Tibial nerve (tissue), 4 donors: ENCODE measurements around the gene KCNH3. TPM values are rescaled to one million over a fixed set of nuclear protein-coding genes. Genes with fewer than 3 reads are reported as not detected.
"Not testable (repeated sequence)": the region's sequence is repeated elsewhere in the genome, so short reads cannot be mapped to it uniquely, and the experiment has no call there.

Experiments used
- DNase-seq, 2 donors: peaks; one replicate each; pipeline ENCODE4 v3.0.0-alpha.2; 2019; ENCODE audit warnings: low spot score in 2 of 2
- H3K27ac ChIP-seq, 4 donors: fragments of 200-600 bp; sonication (generic) in 3 of 4; one replicate each; pipeline ENCODE4 v1.5.1; 2017 to 2019; ENCODE audit warnings: mild to moderate bottlenecking in 1 of 4
- H3K27me3 ChIP-seq, 2 donors: fragments of 200-600 bp; sonication (generic) in 1 of 2; one replicate each; pipeline versions ENCODE4 v1.5.1 to v1.6.0; 2017 to 2019
- H3K36me3 ChIP-seq, 3 donors: fragments of 200-600 bp; sonication (generic); one replicate each; pipeline ENCODE4 v1.5.1; 2018 to 2019
- H3K4me1 ChIP-seq, 4 donors: fragments of 200-600 bp; sonication (generic) in 3 of 4; one replicate each; pipeline ENCODE4 v1.5.1; 2017 to 2019
- H3K4me3 ChIP-seq, 4 donors: fragments of 200-600 bp; sonication (generic) in 3 of 4; one replicate each; pipeline ENCODE4 v1.5.1; 2017 to 2019; ENCODE audit warnings: mild to moderate bottlenecking in 1 of 4, moderate library complexity in 1 of 4
- H3K9me3 ChIP-seq, 4 donors: fragments of 200-600 bp; sonication (generic) in 3 of 4; one replicate each; pipeline ENCODE4 v1.5.1; 2017 to 2019
- EP300 ChIP-seq, 2 donors: sonication (generic); formaldehyde crosslinking; IDR thresholded peaks; one replicate each; pipeline ENCODE4 v1.6.1; 2017; ENCODE audit warnings: antibody characterized with exemption in 2 of 2, mild to moderate bottlenecking in 1 of 2
- POLR2A ChIP-seq, 2 donors: fragments of 450-650 bp; IDR thresholded peaks; one replicate each; pipeline ENCODE4 v1.6.1; 2017; ENCODE audit warnings: antibody characterized with exemption in 2 of 2, mild to moderate bottlenecking in 2 of 2, moderate library complexity in 2 of 2
- WGBS, 2 donors: methylation state at CpG; one replicate each; pipeline ENCODE4 v1.1.5; 2018; 5-methylcytosine and 5-hydroxymethylcytosine counted together
- total RNA-seq, 4 donors: library from RNA; depleted of rRNA; stranded (reverse); fragments of >200 nt; gene quantifications; one replicate each; pipeline ENCODE4 v1.1.0, GENCODE V29; 2016
- TF ChIP-seq, protein P1 (sequence below), 5 experiments: fragments of 200-600 bp in 3 of 5; fragments of 450-650 bp in 2 of 5; sonication (generic) in 3 of 5; IDR thresholded peaks; one replicate each; pipeline ENCODE4 v1.5.1; 2016 to 2019; ENCODE audit warnings: antibody characterized with exemption in 5 of 5, mild to moderate bottlenecking in 3 of 5, moderate library complexity in 2 of 5

KCNH3 gene
- total RNA-seq, 4 donors from 2014 or later, result 0.21 to 0.30 TPM; not detected in 2

DNA sequence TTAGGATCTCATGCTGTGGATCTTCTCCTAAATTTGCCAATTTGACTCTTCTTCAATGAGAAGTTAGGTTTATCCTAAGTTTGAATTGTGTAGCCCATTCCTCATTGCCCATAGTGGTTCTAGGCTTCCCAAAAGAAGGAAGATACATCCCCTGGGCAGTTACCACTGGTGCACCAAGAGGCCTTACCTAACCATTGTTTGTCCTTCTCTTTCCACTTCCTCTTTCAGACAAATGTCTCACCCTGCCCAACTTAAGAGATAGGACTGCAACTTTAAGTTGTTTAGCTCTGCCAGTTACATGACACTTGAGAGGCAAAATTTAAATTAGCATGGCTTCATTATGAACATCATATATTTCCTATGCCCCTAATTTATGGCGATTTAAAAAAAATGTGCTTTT is 9.4 kb upstream of the KCNH3 start:
- 96 to 98% methylated on average over 1 of the region's 1 CpG for WGBS, 2 donors
- Histone ChIP-seq H3K4me3 (no peak overlapping the region), H3K4me1 (no peaks in the 10 kb centered on the region), H3K9me3 (no peaks in the 10 kb centered on the region), H3K27me3 (no peaks in the 10 kb centered on the region), H3K27ac (no peak overlapping the region), H3K36me3 (peaks cover 0 to 34% (median 8%) of the 10 kb centered on the region in 3 donors)
- no peak for DNase-seq
- TF ChIP-seq POLR2A (IDR thresholded peaks at IDR 0.05), result no peak
- TF ChIP-seq, protein P1, sequence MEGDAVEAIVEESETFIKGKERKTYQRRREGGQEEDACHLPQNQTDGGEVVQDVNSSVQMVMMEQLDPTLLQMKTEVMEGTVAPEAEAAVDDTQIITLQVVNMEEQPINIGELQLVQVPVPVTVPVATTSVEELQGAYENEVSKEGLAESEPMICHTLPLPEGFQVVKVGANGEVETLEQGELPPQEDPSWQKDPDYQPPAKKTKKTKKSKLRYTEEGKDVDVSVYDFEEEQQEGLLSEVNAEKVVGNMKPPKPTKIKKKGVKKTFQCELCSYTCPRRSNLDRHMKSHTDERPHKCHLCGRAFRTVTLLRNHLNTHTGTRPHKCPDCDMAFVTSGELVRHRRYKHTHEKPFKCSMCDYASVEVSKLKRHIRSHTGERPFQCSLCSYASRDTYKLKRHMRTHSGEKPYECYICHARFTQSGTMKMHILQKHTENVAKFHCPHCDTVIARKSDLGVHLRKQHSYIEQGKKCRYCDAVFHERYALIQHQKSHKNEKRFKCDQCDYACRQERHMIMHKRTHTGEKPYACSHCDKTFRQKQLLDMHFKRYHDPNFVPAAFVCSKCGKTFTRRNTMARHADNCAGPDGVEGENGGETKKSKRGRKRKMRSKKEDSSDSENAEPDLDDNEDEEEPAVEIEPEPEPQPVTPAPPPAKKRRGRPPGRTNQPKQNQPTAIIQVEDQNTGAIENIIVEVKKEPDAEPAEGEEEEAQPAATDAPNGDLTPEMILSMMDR (IDR thresholded peaks at IDR 0.05), result no peak
- TF ChIP-seq EP300 (IDR thresholded peaks at IDR 0.05), result no peak

DNA sequence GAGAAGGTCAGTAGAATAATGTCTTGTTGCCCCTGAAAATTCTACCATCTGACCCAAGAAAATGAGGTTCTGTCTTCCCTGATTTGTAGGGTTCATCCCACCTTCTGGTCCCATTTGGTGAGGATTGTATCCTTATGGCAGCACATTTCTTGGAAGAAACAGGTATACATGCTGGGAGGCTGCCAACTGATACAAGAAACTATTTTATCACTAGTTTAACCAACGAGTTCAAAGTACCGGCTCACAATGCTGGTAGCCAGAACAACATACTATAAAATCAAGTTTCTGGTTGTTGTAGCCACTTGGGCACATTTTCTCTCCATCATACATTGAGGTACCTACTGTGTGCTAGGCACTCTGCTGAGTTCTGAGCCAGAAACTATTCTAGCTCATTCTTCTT is 7.1 kb upstream of the KCNH3 start:
- TF ChIP-seq POLR2A (IDR thresholded peaks at IDR 0.05) (no peak), EP300 (IDR thresholded peaks at IDR 0.05) (no peak)
- TF ChIP-seq, protein P1 (IDR thresholded peaks at IDR 0.05), result no peak
- DNase-seq, result no peak
- Histone ChIP-seq H3K4me3 (no peak overlapping the region), H3K27me3 (peaks cover under 1 to 9% of the 10 kb centered on the region in 2 donors), H3K4me1 (peaks cover 0 to 2% (median 0%) of the 10 kb centered on the region in 4 donors), H3K36me3 (peaks cover 0 to 11% (median 0%) of the 10 kb centered on the region in 3 donors), H3K9me3 (no peaks in the 10 kb centered on the region), H3K27ac (no peak overlapping the region)
- 69 to 74% methylated on average over 2 of the region's 2 CpGs for WGBS, 2 donors

GRCh38 chr12:49533331-49533730 is 5.5 kb upstream of the KCNH3 start:
- DNase-seq, result no peak
- Histone ChIP-seq H3K4me1 (peaks cover 0 to 16% (median 8%) of the 10 kb centered on the region in 4 donors), H3K36me3 (no peaks in the 10 kb centered on the region), H3K4me3 (no peak overlapping the region), H3K27me3 (peaks cover 2 to 25% of the 10 kb centered on the region in 2 donors), H3K9me3 (no peaks in the 10 kb centered on the region), H3K27ac (no peak overlapping the region)
- WGBS, 2 donors, result 87 to 89% methylated on average over 10 of the region's 10 CpGs
- TF ChIP-seq, protein P1 (IDR thresholded peaks at IDR 0.05), result no peak

DNA sequence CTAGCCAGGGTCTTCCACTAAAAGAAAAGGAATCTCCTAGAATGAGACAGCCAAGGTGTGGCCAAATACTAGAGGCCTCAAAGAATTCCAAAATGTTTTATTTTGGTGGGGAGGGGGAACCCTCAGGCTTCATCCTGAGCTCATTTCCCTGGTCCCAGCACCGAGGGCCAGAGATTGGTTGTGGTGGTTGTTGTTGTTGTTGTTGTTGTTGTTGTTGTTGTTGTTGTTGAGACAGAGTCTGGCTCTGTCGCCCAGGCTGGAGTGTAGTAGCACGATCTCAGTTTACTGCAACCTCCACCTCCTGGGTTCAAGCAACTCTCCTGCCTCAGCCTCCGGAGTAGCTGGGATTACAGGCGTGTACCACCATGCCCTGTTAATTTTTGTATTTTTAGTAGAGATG is 4.7 kb upstream of the KCNH3 start:
- H3K4me3 ChIP-seq, H3K27ac ChIP-seq, H3K36me3 ChIP-seq, DNase-seq, H3K9me3 ChIP-seq: not testable (repeated sequence)
- Histone ChIP-seq H3K27me3 (peaks cover 2 to 30% of the 10 kb centered on the region in 2 donors), H3K4me1 (peaks cover 0 to 22% (median 13%) of the 10 kb centered on the region in 4 donors)
- 91 to 96% methylated on average over 5 of the region's 5 CpGs for WGBS, 2 donors

DNA sequence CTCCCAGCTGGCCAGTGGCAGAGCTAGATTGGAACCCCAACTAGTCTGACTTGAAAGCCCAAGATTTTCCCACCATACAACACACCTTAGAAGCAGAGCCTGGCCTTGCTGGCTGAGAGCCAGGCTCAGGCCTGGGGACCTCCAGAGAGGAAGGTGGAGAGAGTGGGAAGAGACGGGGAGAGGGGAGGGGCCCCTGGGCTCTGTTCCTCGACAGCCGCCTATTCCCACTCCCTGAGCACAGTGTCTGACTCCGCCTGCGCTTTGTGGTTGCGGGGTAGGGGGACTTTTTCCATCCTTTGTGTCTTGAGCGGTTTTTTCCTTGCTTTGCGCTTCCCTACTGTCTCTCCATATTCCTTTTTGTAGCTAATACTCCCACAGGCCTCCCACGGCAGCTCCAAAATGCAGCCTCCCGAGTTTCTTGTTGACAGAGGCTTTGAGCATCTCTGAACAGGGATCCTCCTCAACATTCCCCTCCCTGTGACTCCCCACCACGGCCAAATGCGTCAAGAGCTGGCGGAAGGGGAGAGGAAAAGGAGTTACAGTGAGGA is 4.0 kb upstream of the KCNH3 start:
- Histone ChIP-seq H3K36me3 (no peaks in the 10 kb centered on the region), H3K27ac (no peak overlapping the region), H3K4me3 (no peak overlapping the region), H3K9me3 (no peaks in the 10 kb centered on the region), H3K27me3 (peaks cover 2 to 37% of the 10 kb centered on the region in 2 donors), H3K4me1 (peaks cover 0 to 29% (median 13%) of the 10 kb centered on the region in 4 donors)
- DNase-seq, result no peak
- no peak for TF ChIP-seq EP300 (IDR thresholded peaks at IDR 0.05)
- TF ChIP-seq, protein P1 (IDR thresholded peaks at IDR 0.05), result no peak
- no peak for TF ChIP-seq POLR2A (IDR thresholded peaks at IDR 0.05)
- WGBS, 2 donors, result 60 to 64% methylated on average over 13 of the region's 13 CpGs
